ENCODE data around the gene NAV3. TPM values are rescaled to one million over a fixed set of nuclear protein-coding genes. Genes with fewer than 3 reads are reported as not detected.
A peak's percentile ranks its signal among the peaks of the same experiment; 100 is the strongest.
"Not testable (repeated sequence)": the region's sequence is repeated elsewhere in the genome, so short reads cannot be mapped to it uniquely, and the experiment has no call there.

The NAV3 gene
- total and polyA plus RNA-seq, 7 donors = 0.50 to 13.3 (median 6.8) TPM; not detected in 1

GRCh38 chr12:78241446-78241845, 410.8 kb downstream of the NAV3 start:
- no peak for TF ChIP-seq POLR2A (IDR thresholded peaks at IDR 0.05)
- no peak for TF ChIP-seq CTCF (IDR thresholded peaks at IDR 0.05)
- no peak for TF ChIP-seq EP300 (IDR thresholded peaks at IDR 0.05)
- Histone ChIP-seq H3K27me3 (no peaks in the 10 kb centered on the region), H3K4me3 (no peak overlapping the region), H3K36me3 (no peaks in the 10 kb centered on the region), H3K4me1 (no peaks in the 10 kb centered on the region), H3K9me3 (no peaks in the 10 kb centered on the region), H3K27ac (no peak overlapping the region)
- WGBS, 2 donors = 75 to 80% methylated on average over 6 of the region's 6 CpGs
- no peak for DNase-seq
- intact Hi-C loops (cut with DNase I) = no loop called here

- TF ChIP-seq EP300 (IDR thresholded peaks at IDR 0.05) (no peak), POLR2A (IDR thresholded peaks at IDR 0.05) (no peak), CTCF (IDR thresholded peaks at IDR 0.05) (no peak), POLR2AphosphoS5 (IDR thresholded peaks at IDR 0.05) (peak in 1 of 4 donors; percentile 15)
These were observed 414.3 kb downstream of the NAV3 start for GRCh38 chr12:78244916-78245507.

GRCh38 chr12:78248321-78248720, 417.6 kb downstream of the NAV3 start:
- 58 to 64% methylated on average over 1 of the region's 1 CpG for WGBS, 2 donors

More at GRCh38 chr12:78244916-78245507, 414.3 kb downstream of the NAV3 start:
- Histone ChIP-seq H3K27me3 (no peaks in the 10 kb centered on the region), H3K9me3 (no peaks in the 10 kb centered on the region), H3K36me3 (no peaks in the 10 kb centered on the region), H3K4me3 (no peak overlapping the region), H3K4me1 (no peaks in the 10 kb centered on the region), H3K27ac (no peak overlapping the region)
- no peak for DNase-seq
- WGBS, 2 donors = 37 to 40% methylated on average over 2 of the region's 2 CpGs
- intact Hi-C loops (cut with DNase I) = no loop called here

GRCh38 chr12:78249578-78249977, 418.9 kb downstream of the NAV3 start:
- no peak for TF ChIP-seq POLR2AphosphoS5 (IDR thresholded peaks at IDR 0.05)
- H3K4me3 ChIP-seq = no peak overlapping the region
- DNase-seq = no peak
- H3K27ac ChIP-seq = no peak overlapping the region
- H3K9me3 ChIP-seq = peaks cover 0 to 3% (median 0%) of the 10 kb centered on the region in 4 donors
- H3K36me3 ChIP-seq = no peaks in the 10 kb centered on the region
- 58 to 76% methylated on average over 3 of the region's 3 CpGs for WGBS, 2 donors
- no peaks in the 10 kb centered on the region for H3K27me3 ChIP-seq
- intact Hi-C loops (cut with DNase I) = no loop called here
- no peaks in the 10 kb centered on the region for H3K4me1 ChIP-seq

More at GRCh38 chr12:78248321-78248720, 417.6 kb downstream of the NAV3 start:
- H3K4me1 ChIP-seq = no peaks in the 10 kb centered on the region
- no peak overlapping the region for H3K4me3 ChIP-seq
- intact Hi-C loops (cut with DNase I) = no loop called here
- no peak for DNase-seq
- TF ChIP-seq POLR2AphosphoS5 (IDR thresholded peaks at IDR 0.05) (no peak), CTCF (IDR thresholded peaks at IDR 0.05) (no peak), EP300 (IDR thresholded peaks at IDR 0.05) (no peak), POLR2A (IDR thresholded peaks at IDR 0.05) (no peak)
- peaks cover 0 to 3% (median 0%) of the 10 kb centered on the region in 4 donors for H3K9me3 ChIP-seq
- H3K27me3 ChIP-seq = no peaks in the 10 kb centered on the region
- no peaks in the 10 kb centered on the region for H3K36me3 ChIP-seq
- H3K27ac ChIP-seq = no peak overlapping the region

GRCh38 chr12:78257662-78258061, 427.0 kb downstream of the NAV3 start:
- intact Hi-C loops (cut with DNase I) = not testable (repeated sequence)

GRCh38 chr12:78260976-78261375, 430.3 kb downstream of the NAV3 start:
- 97 to 98% methylated on average over 7 of the region's 7 CpGs for WGBS, 2 donors
- H3K27ac ChIP-seq = no peak overlapping the region

More at GRCh38 chr12:78257662-78258061, 427.0 kb downstream of the NAV3 start:
- 91 to 93% methylated on average over 7 of the region's 7 CpGs for WGBS, 2 donors
- H3K27ac ChIP-seq, H3K27me3 ChIP-seq, H3K4me3 ChIP-seq, DNase-seq, H3K9me3 ChIP-seq, H3K36me3 ChIP-seq, H3K4me1 ChIP-seq: not testable (repeated sequence)

More at GRCh38 chr12:78260976-78261375, 430.3 kb downstream of the NAV3 start:
- Histone ChIP-seq H3K4me1 (no peaks in the 10 kb centered on the region), H3K9me3 (peaks cover 0 to 3% (median 0%) of the 10 kb centered on the region in 4 donors), H3K36me3 (no peaks in the 10 kb centered on the region), H3K27me3 (no peaks in the 10 kb centered on the region), H3K4me3 (no peak overlapping the region)
- intact Hi-C loops (cut with DNase I) = no loop called here
- TF ChIP-seq POLR2A (IDR thresholded peaks at IDR 0.05) (no peak), POLR2AphosphoS5 (IDR thresholded peaks at IDR 0.05) (no peak), CTCF (IDR thresholded peaks at IDR 0.05) (no peak), EP300 (IDR thresholded peaks at IDR 0.05) (no peak)
- DNase-seq = no peak

All from sigmoid colon (tissue), 7 donors.